BJ (cell line): ENCODE measurements around the gene PRR7. TPM values are rescaled to one million over a fixed set of nuclear protein-coding genes. Genes with fewer than 3 reads are reported as not detected.

Experiments used
- CTCF ChIA-PET: fragments of 350-600 bp; formaldehyde crosslinking; extraction: SDS; loops from one replicate; lab custom pipeline; 2021; ENCODE audit warnings: antibody characterized with exemption, inconsistent platforms; lab: Yijun Ruan, JAX
- POLR2A ChIA-PET: fragments of 300-600 bp; sonication (Branson Sonifier 250); formaldehyde crosslinking; extraction: SDS; loops from one replicate; lab custom pipeline; 2021; ENCODE audit warnings: antibody characterized with exemption; lab: Charles Lee
- DNase-seq: peaks from one replicate; pipeline ENCODE4 v3.0.0-alpha.2; 2011; ENCODE audit warnings: low read depth
- H3K27me3 ChIP-seq: 2 replicates; pipeline ENCODE4 v1.6.0; 2011; ENCODE audit warnings: low read length; ENCODE audit not compliant: control insufficient read depth, insufficient read depth
- H3K36me3 ChIP-seq: 2 replicates; pipeline ENCODE4 v1.5.1; 2011; ENCODE audit warnings: low read length; ENCODE audit not compliant: control insufficient read depth, insufficient read depth
- H3K4me3 ChIP-seq: 2 replicates; pipeline ENCODE4 v1.5.1; 2011; ENCODE audit warnings: low read depth, mild to moderate bottlenecking, control low read depth, low read length
- CTCF ChIP-seq: IDR thresholded peaks from 2 replicates; pipeline ENCODE4 v1.5.1; 2011; ENCODE audit warnings: low read depth, mild to moderate bottlenecking, control low read depth, inconsistent platforms, low read length, moderate library complexity; ENCODE audit not compliant: insufficient read depth
- polyA plus RNA-seq: library from polyadenylated mRNA; depleted of rRNA; stranded (reverse); fragments of >200 nt; gene quantifications from 2 replicates; pipeline ENCODE4 v1.2.3, GENCODE V29; 2011

The PRR7 gene
- polyA plus RNA-seq, 1 experiment = 1.6 TPM

- TF ChIP-seq CTCF = no peak
- Histone ChIP-seq H3K27me3 (no peaks in the 10 kb centered on the region), H3K4me3 (peak overlapping the region; percentile 54), H3K36me3 (peaks cover 10% of the 10 kb centered on the region)
- DNase-seq = no peak
- POLR2A ChIA-PET = interaction anchor here (1.5 kb wide), 1 partner anchor 23 kb away, joined by 6 read pairs; no protein-coding TSS in a partner anchor
- CTCF ChIA-PET = interaction anchor here (0.7 to 6.3 kb wide), 9 partner anchors 13 to 154 kb away, joined by 3 to 35 read pairs (median 6); no protein-coding TSS in a partner anchor
These were observed 26.1 kb downstream of the PRR7 start for GRCh38 chr5:177472460-177473442.

DNA sequence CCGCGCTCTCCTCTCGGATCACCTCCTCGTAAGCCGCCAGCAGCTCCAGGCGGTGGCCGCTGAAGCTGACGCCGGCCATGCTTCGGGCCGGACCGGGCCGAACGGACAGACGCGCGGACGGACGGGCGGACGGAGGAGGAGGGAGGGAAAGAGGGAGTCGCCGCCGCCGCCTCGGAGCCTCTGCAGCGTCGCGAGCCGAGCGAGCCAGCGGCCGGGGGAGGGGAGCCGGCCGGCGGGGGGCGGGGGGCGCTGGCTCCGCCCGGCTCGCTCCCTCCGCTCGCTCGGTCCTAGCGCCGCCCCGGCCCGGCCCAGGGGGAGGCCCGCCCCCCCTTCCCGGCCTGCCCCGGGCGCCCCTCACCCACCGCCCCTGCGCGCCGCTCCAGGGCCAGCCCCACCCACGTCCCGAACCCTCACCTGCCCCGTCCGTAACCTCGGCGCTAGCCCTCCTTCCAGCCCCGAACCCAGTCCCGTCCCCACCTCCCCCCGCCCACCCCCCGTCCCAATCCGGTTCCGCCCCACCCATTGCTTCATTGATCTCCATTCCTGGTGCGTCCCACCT, 26.9 kb downstream of the PRR7 start, which contains the start of gene DBN1:
TSS of gene DBN1 (minus strand) at position 192 of the 559 bp plus-strand sequence. CDS start at position 79, 113 bp downstream.
- no peak for DNase-seq
- Histone ChIP-seq H3K27me3 (no peaks in the 10 kb centered on the region), H3K4me3 (peak within 1 kb of the TSS; percentile 54), H3K36me3 (0 out of 2 replicates have a peak, but pooled peaks cover 5% of the 10 kb centered on the region)
- no peak for TF ChIP-seq CTCF
- ChIA-PET CTCF (interaction anchor here (0.6 to 6.3 kb wide), 6 partner anchors 16 to 155 kb away, joined by 3 to 35 read pairs (median 10); no protein-coding TSS in a partner anchor), POLR2A (no interaction called here)

DNA sequence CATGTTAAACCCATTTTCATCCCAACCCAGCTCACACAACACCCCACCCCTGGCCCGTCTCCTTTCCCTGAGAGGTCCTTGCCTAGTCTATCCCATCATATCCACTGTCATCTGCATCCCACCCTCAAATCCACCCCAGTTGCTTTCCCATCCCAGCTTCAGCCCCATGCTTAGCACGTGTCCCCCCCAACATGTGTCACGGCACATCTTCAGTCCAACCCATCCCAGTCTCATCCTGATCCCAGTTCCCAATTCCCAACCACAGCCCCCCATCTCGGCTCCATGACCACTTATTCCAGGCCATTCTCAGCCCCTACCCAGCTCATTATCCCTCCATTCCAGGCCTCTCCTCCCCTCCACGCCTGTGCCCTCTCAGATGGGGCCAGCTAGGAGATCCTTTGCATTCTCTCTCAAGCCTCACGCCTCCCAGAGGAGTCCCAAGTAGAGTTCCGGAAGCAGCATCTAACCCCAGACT, 27.4 kb downstream of the PRR7 start:
- POLR2A ChIA-PET = no interaction called here
- Histone ChIP-seq H3K36me3 (peaks cover 5% of the 10 kb centered on the region; the same call in 1 of the 2 replicates), H3K4me3 (no peak overlapping the region), H3K27me3 (no peaks in the 10 kb centered on the region)
- no peak for DNase-seq
- no peak for TF ChIP-seq CTCF
- CTCF ChIA-PET = interaction anchor here (0.6 to 4.3 kb wide), 3 partner anchors 19 to 24 kb away, joined by 4 to 20 read pairs (median 17); no protein-coding TSS in a partner anchor

DNA sequence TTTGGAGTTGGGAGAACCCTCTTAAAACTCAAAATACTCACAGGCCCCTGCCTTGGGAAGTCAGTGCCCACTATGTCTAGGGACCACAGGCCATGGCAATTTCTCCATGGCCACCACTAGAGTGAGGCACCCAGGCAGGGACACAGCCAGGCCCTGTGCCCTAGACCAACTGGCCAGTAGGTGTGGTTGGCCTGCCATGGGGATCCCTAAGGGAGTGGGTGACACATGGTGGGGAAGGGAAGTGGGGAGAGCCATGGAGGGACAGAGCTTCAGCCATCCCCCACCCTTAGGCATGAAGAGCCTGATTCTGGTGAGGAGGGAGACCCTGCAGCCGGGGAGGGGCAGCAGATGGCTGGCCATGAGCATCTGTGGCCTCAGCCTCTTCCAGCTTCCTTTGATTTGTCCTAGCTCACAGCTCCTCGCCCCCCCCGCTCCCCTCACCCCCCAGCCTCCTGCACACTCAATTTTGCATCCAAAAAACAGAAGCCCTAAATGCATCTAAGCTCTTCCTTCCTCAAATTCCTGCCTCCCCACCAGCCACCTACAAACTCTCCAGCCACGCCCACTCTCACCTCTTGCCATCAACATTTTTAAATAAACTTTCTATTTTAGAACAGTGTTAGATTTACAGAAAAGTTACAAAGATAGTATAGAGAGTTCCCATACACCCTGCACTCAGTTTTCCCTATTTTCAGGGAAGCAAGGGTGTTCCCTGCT, 28.4 kb downstream of the PRR7 start:
- DNase-seq = no peak
- Histone ChIP-seq H3K4me3 (no peak overlapping the region), H3K27me3 (no peaks in the 10 kb centered on the region), H3K36me3 (peaks cover 5% of the 10 kb centered on the region)
- CTCF ChIA-PET = interaction anchor here (0.9 to 8.3 kb wide), 4 partner anchors 9 to 71 kb away, joined by 3 to 85 read pairs (median 12); partner anchors contain the start of gene PDLIM7
- TF ChIP-seq CTCF = no peak
- POLR2A ChIA-PET = no interaction called here
